ENCODE measurements around the gene SUN5.

The SUN5 gene

GRCh38 chr20:33022694-33023438, 18.6 kb upstream of the SUN5 start:
- TF ChIP-seq GATA1 (IDR thresholded peaks at IDR 0.05; ENCODE audit: low read depth, low read length) (no peak), POLR2A (IDR thresholded peaks at IDR 0.05; ENCODE audit: low read length) (no peak)
- DNase-seq: no peak

- DNase-seq: no peak
- no peak for TF ChIP-seq POLR2A (IDR thresholded peaks at IDR 0.05; ENCODE audit: low read length)
- TF ChIP-seq GATA1 (IDR thresholded peaks at IDR 0.05; ENCODE audit: low read depth, low read length): no peak
Observed at GRCh38 chr20:33022289-33022688, 18.1 kb upstream of the SUN5 start.

- TF ChIP-seq GATA1 (IDR thresholded peaks at IDR 0.05; ENCODE audit: low read depth, low read length) (no peak), POLR2A (IDR thresholded peaks at IDR 0.05; ENCODE audit: low read length) (no peak)
- DNase-seq: no peak
Observed at GRCh38 chr20:33021879-33022278, 17.6 kb upstream of the SUN5 start.

GRCh38 chr20:33020278-33021161, 16.3 kb upstream of the SUN5 start:
- no peak for TF ChIP-seq GATA1 (IDR thresholded peaks at IDR 0.05; ENCODE audit: low read depth, low read length)
- no peak for TF ChIP-seq POLR2A (IDR thresholded peaks at IDR 0.05; ENCODE audit: low read length)

GRCh38 chr20:33019465-33020277, 15.4 kb upstream of the SUN5 start:
- TF ChIP-seq POLR2A (IDR thresholded peaks at IDR 0.05; ENCODE audit: low read length) (no peak), GATA1 (IDR thresholded peaks at IDR 0.05; ENCODE audit: low read depth, low read length) (no peak)
- DNase-seq: no peak

More at GRCh38 chr20:33020278-33021161, 16.3 kb upstream of the SUN5 start:
- DNase-seq: no peak

- DNase-seq: no peak
- TF ChIP-seq GATA1 (IDR thresholded peaks at IDR 0.05; ENCODE audit: low read depth, low read length) (no peak), POLR2A (IDR thresholded peaks at IDR 0.05; ENCODE audit: low read length) (no peak)
Observed at GRCh38 chr20:33018169-33018931, 14.1 kb upstream of the SUN5 start.

- DNase-seq: no peak
- TF ChIP-seq GATA1 (IDR thresholded peaks at IDR 0.05; ENCODE audit: low read depth, low read length) (no peak), POLR2A (IDR thresholded peaks at IDR 0.05; ENCODE audit: low read length) (no peak)
Observed at GRCh38 chr20:33017542-33017941, 13.3 kb upstream of the SUN5 start.

- DNase-seq: no peak
- TF ChIP-seq POLR2A (IDR thresholded peaks at IDR 0.05; ENCODE audit: low read length): no peak
- TF ChIP-seq GATA1 (IDR thresholded peaks at IDR 0.05; ENCODE audit: low read depth, low read length): no peak
Observed at GRCh38 chr20:33016581-33017109, 12.4 kb upstream of the SUN5 start.

GRCh38 chr20:33015700-33016580, 11.7 kb upstream of the SUN5 start:
- TF ChIP-seq POLR2A (IDR thresholded peaks at IDR 0.05; ENCODE audit: low read length): no peak
- no peak for TF ChIP-seq GATA1 (IDR thresholded peaks at IDR 0.05; ENCODE audit: low read depth, low read length)
- no peak for DNase-seq

GRCh38 chr20:33015114-33015484, 10.9 kb upstream of the SUN5 start:
- no peak for DNase-seq
- no peak for TF ChIP-seq GATA1 (IDR thresholded peaks at IDR 0.05; ENCODE audit: low read depth, low read length)

- TF ChIP-seq GATA1 (IDR thresholded peaks at IDR 0.05; ENCODE audit: low read depth, low read length) (no peak), POLR2A (IDR thresholded peaks at IDR 0.05; ENCODE audit: low read length) (no peak)
Observed at GRCh38 chr20:33014336-33015113, 10.3 kb upstream of the SUN5 start.

More at GRCh38 chr20:33014336-33015113, 10.3 kb upstream of the SUN5 start:
- no peak for DNase-seq

Measured in erythroblast (primary cell).